GM18502 (cell line): ENCODE data around the gene ATP13A4.
"Not testable (repeated sequence)": the region's sequence is repeated elsewhere in the genome, so short reads cannot be mapped to it uniquely, and the experiment has no call there.

Experiments
- ATAC-seq: cut with Tn5 transposase; IDR thresholded peaks from one replicate; pipeline ENCODE4 v1.9.1; 2021; ENCODE audit warnings: mild to moderate bottlenecking; ENCODE audit not compliant: unreplicated experiment, poor library complexity

ATP13A4 gene

GRCh38 chr3:193563426-193563825 lies 8.7 kb upstream of the ATP13A4 start:
- no peak for ATAC-seq

- no peak for ATAC-seq
Observed at GRCh38 chr3:193560870-193561269, 6.2 kb upstream of the ATP13A4 start.

GRCh38 chr3:193560091-193560490 lies 5.4 kb upstream of the ATP13A4 start:
- ATAC-seq, result no peak

GRCh38 chr3:193559100-193559499 lies 4.4 kb upstream of the ATP13A4 start:
- ATAC-seq, result no peak

- no peak for ATAC-seq
Observed at GRCh38 chr3:193556841-193557240, 2.1 kb upstream of the ATP13A4 start.

- no peak for ATAC-seq
Observed at GRCh38 chr3:193553586-193553985, 1.1 kb downstream of the ATP13A4 start.

GRCh38 chr3:193552923-193553322 lies 1.8 kb downstream of the ATP13A4 start:
- no peak for ATAC-seq

- ATAC-seq, result no peak
Observed at GRCh38 chr3:193548406-193548805, 6.3 kb downstream of the ATP13A4 start.

- ATAC-seq, result no peak
Observed at GRCh38 chr3:193546129-193546528, 8.6 kb downstream of the ATP13A4 start.

- ATAC-seq, result no peak
Observed at GRCh38 chr3:193545304-193545703, 9.4 kb downstream of the ATP13A4 start.

GRCh38 chr3:193544289-193544688 lies 10.4 kb downstream of the ATP13A4 start:
- no peak for ATAC-seq

- no peak for ATAC-seq
Observed at GRCh38 chr3:193530231-193531165, 24.2 kb downstream of the ATP13A4 start.

GRCh38 chr3:193526085-193526484 lies 28.6 kb downstream of the ATP13A4 start:
- ATAC-seq, result not testable (repeated sequence)

- no peak for ATAC-seq
Observed at GRCh38 chr3:193522473-193522872, 32.2 kb downstream of the ATP13A4 start.

GRCh38 chr3:193520738-193521137 lies 34.0 kb downstream of the ATP13A4 start:
- no peak for ATAC-seq

- ATAC-seq, result no peak
Observed at GRCh38 chr3:193515966-193516365, 38.7 kb downstream of the ATP13A4 start.

GRCh38 chr3:193510154-193510553 lies 44.5 kb downstream of the ATP13A4 start:
- no peak for ATAC-seq

- ATAC-seq, result no peak
Observed at GRCh38 chr3:193509103-193509965, 45.4 kb downstream of the ATP13A4 start.

- no peak for ATAC-seq
Observed at GRCh38 chr3:193508108-193508507, 46.6 kb downstream of the ATP13A4 start.

- ATAC-seq, result no peak
Observed at GRCh38 chr3:193507566-193507965, 47.1 kb downstream of the ATP13A4 start.

- ATAC-seq, result no peak
Observed at GRCh38 chr3:193506921-193507320, 47.8 kb downstream of the ATP13A4 start.
